ENCODE data around the gene DLG2.

Gene DLG2

GRCh38 chr11:83459798-83460197 lies 2167.3 kb downstream of the DLG2 start:
- Histone ChIP-seq H3K36me3 (no peaks in the 10 kb centered on the region), H3K4me1 (ENCODE audit: control insufficient read depth in 1 of 2, insufficient read depth in 1 of 2, low read depth in 1 of 2, low read length in 1 of 2) (no peaks in the 10 kb centered on the region), H3K27me3 (no peaks in the 10 kb centered on the region), H3K4me3 (ENCODE audit: low read depth in 1 of 2, low read length in 1 of 2) (no peak overlapping the region), H3K27ac (no peak overlapping the region), H3K9me3 (no peaks in the 10 kb centered on the region)
- no peak for TF ChIP-seq CTCF (IDR thresholded peaks at IDR 0.05)

GRCh38 chr11:83456566-83456965 lies 2170.6 kb downstream of the DLG2 start:
- H3K36me3 ChIP-seq, result no peaks in the 10 kb centered on the region
- no peaks in the 10 kb centered on the region for H3K27me3 ChIP-seq
- TF ChIP-seq CTCF (IDR thresholded peaks at IDR 0.05), result no peak
- H3K4me1 ChIP-seq (ENCODE audit: control insufficient read depth in 1 of 2, insufficient read depth in 1 of 2, low read depth in 1 of 2, low read length in 1 of 2), result no peaks in the 10 kb centered on the region
- no peak overlapping the region for H3K4me3 ChIP-seq (ENCODE audit: low read depth in 1 of 2, low read length in 1 of 2)
- H3K9me3 ChIP-seq, result no peaks in the 10 kb centered on the region
- H3K27ac ChIP-seq, result no peak overlapping the region

- Histone ChIP-seq H3K27me3 (no peaks in the 10 kb centered on the region), H3K9me3 (no peaks in the 10 kb centered on the region), H3K4me1 (ENCODE audit: control insufficient read depth in 1 of 2, insufficient read depth in 1 of 2, low read depth in 1 of 2, low read length in 1 of 2) (no peaks in the 10 kb centered on the region), H3K4me3 (ENCODE audit: low read depth in 1 of 2, low read length in 1 of 2) (no peak overlapping the region), H3K27ac (no peak overlapping the region), H3K36me3 (no peaks in the 10 kb centered on the region)
- no peak for TF ChIP-seq CTCF (IDR thresholded peaks at IDR 0.05)
Observed at GRCh38 chr11:83456075-83456474, 2171.1 kb downstream of the DLG2 start.

GRCh38 chr11:83455356-83455755 lies 2171.8 kb downstream of the DLG2 start:
- TF ChIP-seq CTCF (IDR thresholded peaks at IDR 0.05), result no peak
- Histone ChIP-seq H3K27ac (no peak overlapping the region), H3K4me1 (ENCODE audit: control insufficient read depth in 1 of 2, insufficient read depth in 1 of 2, low read depth in 1 of 2, low read length in 1 of 2) (no peaks in the 10 kb centered on the region), H3K9me3 (no peaks in the 10 kb centered on the region), H3K27me3 (no peaks in the 10 kb centered on the region), H3K36me3 (no peaks in the 10 kb centered on the region), H3K4me3 (ENCODE audit: low read depth in 1 of 2, low read length in 1 of 2) (no peak overlapping the region)

GRCh38 chr11:83454674-83455073 lies 2172.5 kb downstream of the DLG2 start:
- no peak for TF ChIP-seq CTCF (IDR thresholded peaks at IDR 0.05)
- no peaks in the 10 kb centered on the region for H3K4me1 ChIP-seq (ENCODE audit: control insufficient read depth in 1 of 2, insufficient read depth in 1 of 2, low read depth in 1 of 2, low read length in 1 of 2)
- no peaks in the 10 kb centered on the region for H3K27me3 ChIP-seq
- no peak overlapping the region for H3K27ac ChIP-seq
- H3K36me3 ChIP-seq, result no peaks in the 10 kb centered on the region
- H3K9me3 ChIP-seq, result no peaks in the 10 kb centered on the region
- no peak overlapping the region for H3K4me3 ChIP-seq (ENCODE audit: low read depth in 1 of 2, low read length in 1 of 2)

GRCh38 chr11:83449338-83449913 lies 2177.7 kb downstream of the DLG2 start:
- no peaks in the 10 kb centered on the region for H3K4me1 ChIP-seq (ENCODE audit: control insufficient read depth in 1 of 2, insufficient read depth in 1 of 2, low read depth in 1 of 2, low read length in 1 of 2)
- H3K27ac ChIP-seq, result no peak overlapping the region
- H3K36me3 ChIP-seq, result no peaks in the 10 kb centered on the region
- H3K27me3 ChIP-seq, result no peaks in the 10 kb centered on the region
- TF ChIP-seq CTCF (IDR thresholded peaks at IDR 0.05), result no peak
- no peaks in the 10 kb centered on the region for H3K9me3 ChIP-seq
- no peak overlapping the region for H3K4me3 ChIP-seq (ENCODE audit: low read depth in 1 of 2, low read length in 1 of 2)

Measured in neutrophil (primary cell).